HEK293 (cell line): Measurements from ENCODE around the gene ACTG1.
A peak's percentile ranks its signal among the peaks of the same experiment; 100 is the strongest.

Experiments
- CTCF ChIP-seq: fragments of 450-650 bp; formaldehyde crosslinking; IDR thresholded peaks from 2 replicates; pipeline ENCODE4 v1.5.1; 2016; ENCODE audit warnings: missing biosample characterization, missing genetic modification characterization
- KLF16 ChIP-seq: fragments of 450-650 bp; formaldehyde crosslinking; IDR thresholded peaks from 2 replicates; pipeline ENCODE4 v1.5.1; 2017; ENCODE audit warnings: missing biosample characterization, missing genetic modification characterization
- KLF9 ChIP-seq: fragments of 450-650 bp; formaldehyde crosslinking; IDR thresholded peaks from 2 replicates; pipeline ENCODE4 v1.5.1; 2016; ENCODE audit warnings: missing biosample characterization, missing genetic modification characterization, low read depth
- OSR2 ChIP-seq: fragments of 450-650 bp; formaldehyde crosslinking; IDR thresholded peaks from 2 replicates; pipeline ENCODE4 v1.5.1; 2016; ENCODE audit warnings: missing biosample characterization, missing genetic modification characterization
- PRDM2 ChIP-seq: fragments of 450-650 bp; formaldehyde crosslinking; IDR thresholded peaks from 2 replicates; pipeline ENCODE4 v1.5.1; 2016; ENCODE audit warnings: missing biosample characterization, missing genetic modification characterization, borderline replicate concordance
- TRIM28 ChIP-seq: IDR thresholded peaks from 2 replicates; pipeline ENCODE4 v1.6.1; 2011; ENCODE audit warnings: low read length, control low read depth, borderline replicate concordance
- ZNF146 ChIP-seq: fragments of 450-650 bp; formaldehyde crosslinking; IDR thresholded peaks from 2 replicates; pipeline ENCODE4 v1.5.1; 2016; ENCODE audit warnings: missing biosample characterization, missing genetic modification characterization
- ZNF239 ChIP-seq: fragments of 450-650 bp; formaldehyde crosslinking; IDR thresholded peaks from 2 replicates; pipeline ENCODE4 v1.5.1; 2016; ENCODE audit warnings: missing biosample characterization, missing genetic modification characterization
- ZNF26 ChIP-seq: fragments of 450-650 bp; formaldehyde crosslinking; IDR thresholded peaks from 2 replicates; pipeline ENCODE4 v1.5.1; 2016; ENCODE audit warnings: missing biosample characterization, missing genetic modification characterization
- ZNF302 ChIP-seq: fragments of 450-650 bp; formaldehyde crosslinking; IDR thresholded peaks from 2 replicates; pipeline ENCODE4 v1.5.1; 2016; ENCODE audit warnings: missing biosample characterization, missing genetic modification characterization, low read depth
- ZNF335 ChIP-seq: fragments of 450-650 bp; formaldehyde crosslinking; conservative IDR thresholded peaks from 2 replicates; pipeline ENCODE4 v1.5.1; 2016; ENCODE audit warnings: missing biosample characterization, missing genetic modification characterization
- ZNF398 ChIP-seq: fragments of 450-650 bp; formaldehyde crosslinking; IDR thresholded peaks from 2 replicates; pipeline ENCODE4 v1.5.1; 2017; ENCODE audit warnings: missing biosample characterization, missing genetic modification characterization
- ZNF488 ChIP-seq: fragments of 450-650 bp; formaldehyde crosslinking; IDR thresholded peaks from 2 replicates; pipeline ENCODE4 v1.5.1; 2016; ENCODE audit warnings: missing biosample characterization, missing genetic modification characterization
- ZNF501 ChIP-seq: fragments of 450-650 bp; formaldehyde crosslinking; IDR thresholded peaks from 2 replicates; pipeline ENCODE4 v1.5.1; 2016; ENCODE audit warnings: missing biosample characterization, missing genetic modification characterization
- ZNF555 ChIP-seq: fragments of 450-650 bp; formaldehyde crosslinking; conservative IDR thresholded peaks from 2 replicates; pipeline ENCODE4 v1.5.1; 2017; ENCODE audit warnings: missing biosample characterization, mild to moderate bottlenecking, missing genetic modification characterization, inconsistent platforms
- ZNF558 ChIP-seq: fragments of 450-650 bp; formaldehyde crosslinking; IDR thresholded peaks from 2 replicates; pipeline ENCODE4 v1.5.1; 2016; ENCODE audit warnings: missing biosample characterization, missing genetic modification characterization
- ZNF600 ChIP-seq: fragments of 450-650 bp; formaldehyde crosslinking; IDR thresholded peaks from 2 replicates; pipeline ENCODE4 v1.5.1; 2016; ENCODE audit warnings: missing biosample characterization, missing genetic modification characterization
- ZNF629 ChIP-seq: fragments of 450-650 bp; formaldehyde crosslinking; IDR thresholded peaks from 2 replicates; pipeline ENCODE4 v1.5.1; 2017; ENCODE audit warnings: missing biosample characterization, missing genetic modification characterization
- ZNF639 ChIP-seq: fragments of 450-650 bp; formaldehyde crosslinking; IDR thresholded peaks from 2 replicates; pipeline ENCODE4 v1.5.1; 2016; ENCODE audit warnings: missing biosample characterization, missing genetic modification characterization
- ZNF654 ChIP-seq: fragments of 450-650 bp; formaldehyde crosslinking; IDR thresholded peaks from 2 replicates; pipeline ENCODE4 v1.5.1; 2016; ENCODE audit warnings: low read depth, missing biosample characterization, missing genetic modification characterization
- ZNF677 ChIP-seq: fragments of 450-650 bp; IDR thresholded peaks from 2 replicates; pipeline ENCODE4 v1.5.0; 2018; ENCODE audit warnings: missing biosample characterization, mild to moderate bottlenecking, missing genetic modification characterization, moderate library complexity
- ZNF692 ChIP-seq: fragments of 450-650 bp; formaldehyde crosslinking; IDR thresholded peaks from 2 replicates; pipeline ENCODE4 v1.5.1; 2016; ENCODE audit warnings: missing biosample characterization, missing genetic modification characterization
- ZNF792 ChIP-seq: fragments of 450-650 bp; formaldehyde crosslinking; IDR thresholded peaks from 2 replicates; pipeline ENCODE4 v1.5.1; 2016; ENCODE audit warnings: missing biosample characterization, missing genetic modification characterization
- ZNF837 ChIP-seq: fragments of 450-650 bp; formaldehyde crosslinking; IDR thresholded peaks from 2 replicates; pipeline ENCODE4 v1.5.1; 2016; ENCODE audit warnings: missing biosample characterization, missing genetic modification characterization
- ZXDB ChIP-seq: fragments of 450-650 bp; formaldehyde crosslinking; IDR thresholded peaks from 2 replicates; pipeline ENCODE4 v1.5.1; 2016; ENCODE audit warnings: missing biosample characterization, missing genetic modification characterization

The ACTG1 gene

GRCh38 chr17:81519284-81520020, 6.9 kb upstream of the ACTG1 start (continued):
- TF ChIP-seq ZNF692 (tag by site-specific recombination) (no peak), ZNF639 (no peak), ZNF239 (tag by site-specific recombination) (no peak), ZNF488 (tag by site-specific recombination) (no peak), ZNF302 (no peak), ZNF837 (no peak), OSR2 (tag by site-specific recombination) (peak; percentile 64), CTCF (peak; percentile 55; the same call in 1 of the 2 replicates), KLF16 (tag by site-specific recombination) (no peak), ZNF629 (tag by site-specific recombination) (peak; percentile 34), ZNF398 (tag by site-specific recombination) (peak; percentile 24; the same call in 1 of the 2 replicates), ZNF792 (tag by site-specific recombination) (no peak), ZNF555 (tag by site-specific recombination) (no peak), ZNF558 (tag by site-specific recombination) (no peak), PRDM2 (tag by site-specific recombination) (no peak), ZNF335 (tag by site-specific recombination) (peak; percentile 83), ZNF26 (tag by site-specific recombination) (no peak), ZNF146 (no peak), ZNF600 (no peak), ZNF677 (no peak), ZNF654 (tag by site-specific recombination) (no peak), ZNF501 (tag by site-specific recombination) (no peak), ZXDB (tag by site-specific recombination) (no peak), TRIM28 (no peak), KLF9 (tag by site-specific recombination) (peak; percentile 27; the same call in 1 of the 2 replicates)
